BLaER1 treated with 17β-estradiol and CSF1 and Interleukin-3, amounts not matched to agents 10 nM and 100 nM (cell line): ENCODE data around the gene KCNG4.

ENCODE experiments used
- H3K27ac ChIP-seq, 11 experiments: shearing (Covaris generic); formaldehyde crosslinking; 2 replicates each; pipeline ENCODE4 v1.8.1; 2022
- H3K27me3 ChIP-seq, 11 experiments: shearing (Covaris generic); formaldehyde crosslinking; 2 replicates each; pipeline ENCODE4 v1.8.1; 2022
- H3K36me3 ChIP-seq, 11 experiments: shearing (Covaris generic); formaldehyde crosslinking; 2 replicates each; pipeline ENCODE4 v1.8.1; 2022
- H3K4me1 ChIP-seq, 10 experiments: shearing (Covaris generic); formaldehyde crosslinking; 2 replicates each; pipeline ENCODE4 v1.8.1; 2022
- H3K4me2 ChIP-seq, 11 experiments: shearing (Covaris generic); formaldehyde crosslinking; 2 replicates each; pipeline ENCODE4 v1.8.1; 2022
- H3K4me3 ChIP-seq, 10 experiments: shearing (Covaris generic); formaldehyde crosslinking; 2 replicates each; pipeline ENCODE4 v1.8.1; 2022
- H3K9ac ChIP-seq, 11 experiments: shearing (Covaris generic); formaldehyde crosslinking; 2 replicates each; pipeline ENCODE4 v1.8.1; 2022
- H3K9me3 ChIP-seq, 11 experiments: shearing (Covaris generic); formaldehyde crosslinking; replicated peaks in 1 of 11; 2 replicates each; pipeline ENCODE4 v1.8.1; 2022
- H4K20me1 ChIP-seq, 11 experiments: shearing (Covaris generic); formaldehyde crosslinking; 2 replicates each; pipeline ENCODE4 v1.8.1; 2022
- Cebpa-rat ChIP-seq, 11 experiments: shearing (Covaris generic); IDR thresholded peaks; 2 replicates each; pipeline ENCODE4 v1.8.1; 2022

The KCNG4 gene

GRCh38 chr16:84232969-84233368 is 6.8 kb downstream of the KCNG4 start:
- no peak overlapping the region for H3K9ac ChIP-seq
- H3K36me3 ChIP-seq: no peaks in the 10 kb centered on the region
- peaks cover 9 to 16% (median 12%) of the 10 kb centered on the region in 10 experiments for H3K4me1 ChIP-seq
- H3K4me2 ChIP-seq: no peak overlapping the region
- no peaks in the 10 kb centered on the region; a peak in 1 of 22 replicates for H4K20me1 ChIP-seq
- no peak overlapping the region for H3K4me3 ChIP-seq
- no peaks in the 10 kb centered on the region for H3K27me3 ChIP-seq
- no peak for TF ChIP-seq Cebpa-rat (IDR thresholded peaks at IDR 0.05)
- H3K9me3 ChIP-seq: no peaks in the 10 kb centered on the region
- no peak overlapping the region for H3K27ac ChIP-seq

GRCh38 chr16:84232060-84232459 is 7.8 kb downstream of the KCNG4 start:
- Histone ChIP-seq H3K27ac (no peak overlapping the region), H3K4me3 (no peak overlapping the region), H3K4me1 (peaks cover 14 to 25% (median 20%) of the 10 kb centered on the region in 10 experiments), H4K20me1 (no peaks in the 10 kb centered on the region; a peak in 1 of 22 replicates), H3K9me3 (no peaks in the 10 kb centered on the region), H3K9ac (no peak overlapping the region), H3K36me3 (no peaks in the 10 kb centered on the region), H3K4me2 (no peak overlapping the region), H3K27me3 (no peaks in the 10 kb centered on the region)
- no peak for TF ChIP-seq Cebpa-rat (IDR thresholded peaks at IDR 0.05)

- no peak overlapping the region for H3K4me2 ChIP-seq
- no peaks in the 10 kb centered on the region for H3K27me3 ChIP-seq
- no peak overlapping the region for H3K9ac ChIP-seq
- no peaks in the 10 kb centered on the region for H3K9me3 ChIP-seq
- no peak overlapping the region for H3K4me3 ChIP-seq
- H3K4me1 ChIP-seq: peaks cover 14 to 31% (median 20%) of the 10 kb centered on the region in 10 experiments
- TF ChIP-seq Cebpa-rat (IDR thresholded peaks at IDR 0.05): no peak
- no peaks in the 10 kb centered on the region; a peak in 1 of 22 replicates for H4K20me1 ChIP-seq
- no peak overlapping the region for H3K27ac ChIP-seq
- no peaks in the 10 kb centered on the region for H3K36me3 ChIP-seq
Observed at GRCh38 chr16:84229471-84229870, 10.3 kb downstream of the KCNG4 start.

DNA sequence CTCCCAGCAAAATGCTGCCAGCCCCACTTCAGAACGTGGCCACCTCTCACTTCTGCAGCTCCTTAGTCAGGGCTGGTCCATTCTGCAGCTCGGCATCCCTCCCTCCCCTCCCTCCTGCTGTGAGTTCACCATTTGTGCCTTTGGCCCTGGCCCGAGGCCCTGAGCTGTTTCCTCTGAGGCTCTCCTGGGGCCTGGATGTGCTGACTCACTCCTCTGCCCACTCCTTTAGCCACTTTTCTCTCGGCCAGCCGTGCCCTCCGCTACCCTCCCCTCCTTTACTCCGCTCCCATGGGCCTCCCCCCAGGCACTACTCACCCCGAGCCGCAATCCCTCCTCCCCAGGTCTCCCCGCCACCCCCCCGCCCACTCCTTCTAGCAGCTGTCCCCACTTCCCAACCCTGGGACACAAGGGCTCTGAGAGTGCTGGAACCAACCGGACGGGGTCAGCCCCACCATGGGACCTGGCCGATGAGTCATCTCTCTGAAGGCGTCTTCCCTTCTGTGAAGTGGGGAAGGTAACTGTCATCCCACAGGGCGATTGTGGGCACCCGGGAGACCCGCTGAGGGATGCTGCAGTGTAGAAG is 11.5 kb downstream of the KCNG4 start:
- Histone ChIP-seq H3K4me3 (no peak overlapping the region; a peak in 1 of 20 replicates), H3K27me3 (no peaks in the 10 kb centered on the region), H3K9ac (peak overlapping the region in 5 of 11 experiments; percentile 5 to 36 (median 30); a peak in 2 of 22 replicates), H3K27ac (peak overlapping the region in 4 of 11 experiments; percentile 0 to 49 (median 20); a peak in 3 of 22 replicates), H3K9me3 (no peaks in the 10 kb centered on the region), H3K4me1 (peaks cover 18 to 36% (median 24%) of the 10 kb centered on the region in 10 experiments), H3K36me3 (no peaks in the 10 kb centered on the region), H3K4me2 (peak overlapping the region; percentile 69 to 91 (median 80)), H4K20me1 (no peaks in the 10 kb centered on the region; a peak in 1 of 22 replicates)
- TF ChIP-seq Cebpa-rat (IDR thresholded peaks at IDR 0.05): no peak

- no peaks in the 10 kb centered on the region for H3K9me3 ChIP-seq
- H3K4me2 ChIP-seq: peak overlapping the region; percentile 69 to 91 (median 80)
- H3K27ac ChIP-seq: no peak overlapping the region
- no peak for TF ChIP-seq Cebpa-rat (IDR thresholded peaks at IDR 0.05)
- no peaks in the 10 kb centered on the region; a peak in 1 of 22 replicates for H4K20me1 ChIP-seq
- H3K4me3 ChIP-seq: no peak overlapping the region
- no peaks in the 10 kb centered on the region for H3K36me3 ChIP-seq
- peak overlapping the region in 1 of 11 experiments; percentile 16; a peak in 1 of 22 replicates for H3K9ac ChIP-seq
- no peaks in the 10 kb centered on the region for H3K27me3 ChIP-seq
- H3K4me1 ChIP-seq: peaks cover 18 to 39% (median 25%) of the 10 kb centered on the region in 10 experiments
Observed at GRCh38 chr16:84227548-84227947, 12.3 kb downstream of the KCNG4 start.

- no peak for TF ChIP-seq Cebpa-rat (IDR thresholded peaks at IDR 0.05)
- no peaks in the 10 kb centered on the region; a peak in 1 of 22 replicates for H4K20me1 ChIP-seq
- H3K4me3 ChIP-seq: no peak overlapping the region
- H3K36me3 ChIP-seq: no peaks in the 10 kb centered on the region
- no peaks in the 10 kb centered on the region for H3K9me3 ChIP-seq
- H3K27me3 ChIP-seq: no peaks in the 10 kb centered on the region
- no peak overlapping the region for H3K9ac ChIP-seq
- peaks cover 18 to 39% (median 25%) of the 10 kb centered on the region in 10 experiments for H3K4me1 ChIP-seq
- no peak overlapping the region for H3K4me2 ChIP-seq
- H3K27ac ChIP-seq: no peak overlapping the region
Observed at GRCh38 chr16:84226026-84226425, 13.8 kb downstream of the KCNG4 start.

DNA sequence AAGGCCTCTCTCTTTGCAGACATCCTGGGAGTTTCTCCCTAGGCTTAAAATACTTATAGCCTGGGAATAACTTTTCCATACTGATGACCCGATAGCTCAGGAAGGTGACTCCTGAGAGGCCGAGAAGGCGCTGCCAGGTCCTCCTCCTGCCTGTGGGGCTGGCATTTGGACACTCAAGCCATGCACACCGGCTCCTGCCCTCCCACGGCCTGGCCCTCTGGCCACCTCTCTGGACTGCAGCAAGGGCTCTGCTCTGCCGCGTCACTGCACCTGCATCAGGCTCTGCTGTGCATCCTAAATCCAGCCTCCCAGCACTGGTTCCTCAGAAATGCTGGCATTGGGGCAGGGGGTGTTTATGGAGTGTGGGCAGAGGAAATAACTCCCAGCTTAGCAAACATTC is 14.2 kb downstream of the KCNG4 start:
- Histone ChIP-seq H3K27ac (no peak overlapping the region), H3K9ac (no peak overlapping the region), H3K27me3 (no peaks in the 10 kb centered on the region), H4K20me1 (no peaks in the 10 kb centered on the region; a peak in 1 of 22 replicates), H3K9me3 (no peaks in the 10 kb centered on the region), H3K4me1 (peaks cover 18 to 39% (median 25%) of the 10 kb centered on the region in 10 experiments), H3K36me3 (no peaks in the 10 kb centered on the region), H3K4me3 (no peak overlapping the region), H3K4me2 (no peak overlapping the region)
- no peak for TF ChIP-seq Cebpa-rat (IDR thresholded peaks at IDR 0.05)

GRCh38 chr16:84225126-84225525 is 14.7 kb downstream of the KCNG4 start:
- H3K4me3 ChIP-seq: no peak overlapping the region
- H3K27me3 ChIP-seq: no peaks in the 10 kb centered on the region
- peaks cover 18 to 39% (median 25%) of the 10 kb centered on the region in 10 experiments for H3K4me1 ChIP-seq
- no peaks in the 10 kb centered on the region; a peak in 1 of 22 replicates for H4K20me1 ChIP-seq
- H3K9ac ChIP-seq: no peak overlapping the region
- no peak overlapping the region for H3K27ac ChIP-seq
- no peaks in the 10 kb centered on the region for H3K9me3 ChIP-seq
- H3K4me2 ChIP-seq: no peak overlapping the region
- H3K36me3 ChIP-seq: no peaks in the 10 kb centered on the region
- no peak for TF ChIP-seq Cebpa-rat (IDR thresholded peaks at IDR 0.05)

GRCh38 chr16:84224554-84224953 is 15.3 kb downstream of the KCNG4 start:
- no peaks in the 10 kb centered on the region for H3K27me3 ChIP-seq
- H3K4me2 ChIP-seq: no peak overlapping the region
- no peak overlapping the region for H3K4me3 ChIP-seq
- H3K4me1 ChIP-seq: peaks cover 18 to 39% (median 25%) of the 10 kb centered on the region in 10 experiments
- H3K9ac ChIP-seq: no peak overlapping the region
- H3K36me3 ChIP-seq: no peaks in the 10 kb centered on the region
- no peak for TF ChIP-seq Cebpa-rat (IDR thresholded peaks at IDR 0.05)
- H4K20me1 ChIP-seq: no peaks in the 10 kb centered on the region; a peak in 1 of 22 replicates
- H3K27ac ChIP-seq: no peak overlapping the region
- no peaks in the 10 kb centered on the region for H3K9me3 ChIP-seq

DNA sequence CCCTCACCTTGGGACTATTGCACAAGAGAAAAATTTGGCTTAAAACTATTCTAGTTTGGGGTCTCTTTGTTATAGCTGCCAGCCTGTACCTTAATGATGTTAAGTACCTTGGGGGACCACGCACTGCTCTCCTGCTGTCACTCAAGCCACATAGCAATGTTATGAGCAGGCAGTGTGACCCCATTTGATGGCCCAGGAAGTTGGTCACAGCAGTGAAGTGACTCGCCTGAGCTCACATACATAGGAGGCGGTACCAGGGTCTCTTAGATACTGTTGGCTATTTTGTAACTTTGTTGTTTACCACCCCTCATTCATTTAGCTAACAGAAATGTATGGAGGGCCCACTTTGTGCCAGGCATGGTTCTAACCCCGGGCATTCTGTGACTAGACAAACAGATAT is 16.4 kb downstream of the KCNG4 start:
- Histone ChIP-seq H3K4me3 (no peak overlapping the region), H3K36me3 (no peaks in the 10 kb centered on the region), H4K20me1 (no peaks in the 10 kb centered on the region), H3K9me3 (no peaks in the 10 kb centered on the region), H3K27ac (no peak overlapping the region), H3K27me3 (no peaks in the 10 kb centered on the region), H3K4me1 (peaks cover 13 to 28% (median 18%) of the 10 kb centered on the region in 10 experiments), H3K9ac (no peak overlapping the region), H3K4me2 (peak overlapping the region in 2 of 11 experiments; percentile 34 to 49; a peak in 7 of 22 replicates)
- TF ChIP-seq Cebpa-rat (IDR thresholded peaks at IDR 0.05): no peak
